Endothelial cell (in vitro differentiated cells): ENCODE measurements around the gene STRC. TPM values are rescaled to one million over a fixed set of nuclear protein-coding genes. Genes with fewer than 3 reads are reported as not detected.
"Not testable (repeated sequence)": the region's sequence is repeated elsewhere in the genome, so short reads cannot be mapped to it uniquely, and the experiment has no call there.

Experiments
- DNase-seq: peaks from one replicate; pipeline ENCODE4 v3.0.0; 2021; ENCODE audit warnings: low spot score
- H3K27ac Mint-ChIP-seq: one replicate; pipeline ENCODE4 v1.8.0; 2021; ENCODE audit warnings: mixed read lengths, inconsistent platforms; ENCODE audit not compliant: unreplicated experiment
- H3K27me3 Mint-ChIP-seq: one replicate; pipeline ENCODE4 v1.8.0; 2021; ENCODE audit warnings: mild to moderate bottlenecking, moderate library complexity, mixed read lengths, inconsistent platforms; ENCODE audit not compliant: unreplicated experiment
- H3K36me3 Mint-ChIP-seq: one replicate; pipeline ENCODE4 v1.8.0; 2021; ENCODE audit warnings: mild to moderate bottlenecking, low read depth, mixed read lengths, inconsistent platforms; ENCODE audit not compliant: unreplicated experiment
- H3K4me1 Mint-ChIP-seq: one replicate; pipeline ENCODE4 v1.8.0; 2021; ENCODE audit warnings: mild to moderate bottlenecking, mixed read lengths, inconsistent platforms; ENCODE audit not compliant: unreplicated experiment
- H3K4me3 Mint-ChIP-seq: one replicate; pipeline ENCODE4 v1.8.0; 2021; ENCODE audit warnings: mild to moderate bottlenecking, mixed read lengths, inconsistent platforms; ENCODE audit not compliant: unreplicated experiment
- H3K9me3 Mint-ChIP-seq: one replicate; pipeline ENCODE4 v1.8.0; 2021; ENCODE audit warnings: mixed read lengths, inconsistent platforms; ENCODE audit not compliant: unreplicated experiment
- CTCF ChIP-seq: fragments of 200-600 bp; sonication (generic); IDR thresholded peaks from one replicate; pipeline ENCODE4 v1.5.0; 2021; ENCODE audit warnings: antibody characterized with exemption; ENCODE audit not compliant: unreplicated experiment
- total RNA-seq: library from RNA; stranded (reverse); fragmentation: NEBNext Ultra II Directional; extraction: Animal tissue kit (Norgen Biotek cat#: 25700); gene quantifications from one replicate; pipeline ENCODE4 v1.2.1, GENCODE V29; 2021; ENCODE audit not compliant: unreplicated experiment

Gene STRC
- total RNA-seq, 1 donor from 2014 or later, result 1.2 TPM

- Mint-ChIP-seq H3K4me3 (no peak overlapping the region), H3K36me3 (no peaks in the 10 kb centered on the region)
These were observed 6.5 kb upstream of the STRC start for GRCh38 chr15:43625106-43625505.

GRCh38 chr15:43622068-43622799 is 3.6 kb upstream of the STRC start:
- H3K9me3 Mint-ChIP-seq, H3K4me3 Mint-ChIP-seq, H3K27ac Mint-ChIP-seq, DNase-seq, H3K36me3 Mint-ChIP-seq, H3K27me3 Mint-ChIP-seq, H3K4me1 Mint-ChIP-seq: not testable (repeated sequence)

More at GRCh38 chr15:43625106-43625505, 6.5 kb upstream of the STRC start:
- H3K27ac Mint-ChIP-seq, result no peak overlapping the region
- no peaks in the 10 kb centered on the region for H3K4me1 Mint-ChIP-seq
- no peak for DNase-seq
- no peaks in the 10 kb centered on the region for H3K9me3 Mint-ChIP-seq
- TF ChIP-seq CTCF, result no peak
- peaks cover 2% of the 10 kb centered on the region for H3K27me3 Mint-ChIP-seq

- H3K27ac Mint-ChIP-seq, DNase-seq, H3K9me3 Mint-ChIP-seq, H3K36me3 Mint-ChIP-seq, H3K27me3 Mint-ChIP-seq, H3K4me1 Mint-ChIP-seq, H3K4me3 Mint-ChIP-seq: not testable (repeated sequence)
These were observed 850 bp downstream of the STRC start for GRCh38 chr15:43617750-43618149.

GRCh38 chr15:43602233-43602632 is 16.4 kb downstream of the STRC start:
- DNase-seq, H3K27ac Mint-ChIP-seq, H3K4me3 Mint-ChIP-seq, H3K36me3 Mint-ChIP-seq, H3K27me3 Mint-ChIP-seq, H3K9me3 Mint-ChIP-seq, H3K4me1 Mint-ChIP-seq: not testable (repeated sequence)

GRCh38 chr15:43600200-43600599 is 18.4 kb downstream of the STRC start:
- not testable (repeated sequence) for H3K27ac Mint-ChIP-seq, H3K4me1 Mint-ChIP-seq, DNase-seq, H3K36me3 Mint-ChIP-seq, H3K4me3 Mint-ChIP-seq, H3K27me3 Mint-ChIP-seq, H3K9me3 Mint-ChIP-seq

GRCh38 chr15:43599131-43599530 is 19.5 kb downstream of the STRC start:
- not testable (repeated sequence) for H3K4me3 Mint-ChIP-seq, DNase-seq, H3K36me3 Mint-ChIP-seq, H3K4me1 Mint-ChIP-seq, H3K27me3 Mint-ChIP-seq, H3K27ac Mint-ChIP-seq, H3K9me3 Mint-ChIP-seq

GRCh38 chr15:43593328-43594190 is 25.0 kb downstream of the STRC start, which contains the start of gene CKMT1B:
Gene CKMT1B (plus strand): TSS chr15:43594027. CDS start chr15:43594219, 192 bp downstream.
- DNase-seq, H3K4me1 Mint-ChIP-seq, H3K9me3 Mint-ChIP-seq, H3K4me3 Mint-ChIP-seq, H3K27ac Mint-ChIP-seq, H3K36me3 Mint-ChIP-seq, H3K27me3 Mint-ChIP-seq: not testable (repeated sequence)

- not testable (repeated sequence) for H3K27me3 Mint-ChIP-seq, H3K4me1 Mint-ChIP-seq, H3K27ac Mint-ChIP-seq, H3K9me3 Mint-ChIP-seq, DNase-seq, H3K36me3 Mint-ChIP-seq, H3K4me3 Mint-ChIP-seq
These were observed 25.8 kb downstream of the STRC start for GRCh38 chr15:43592841-43593240.

GRCh38 chr15:43589778-43590466 is 28.7 kb downstream of the STRC start, which contains the start of gene PPIP5K1:
Gene PPIP5K1 (minus strand): TSS chr15:43590208. CDS start chr15:43584504, 5,704 bp downstream.
- not testable (repeated sequence) for H3K9me3 Mint-ChIP-seq

GRCh38 chr15:43574607-43575006 is 44.0 kb downstream of the STRC start:
- H3K4me1 Mint-ChIP-seq, DNase-seq, H3K9me3 Mint-ChIP-seq, H3K4me3 Mint-ChIP-seq, H3K27me3 Mint-ChIP-seq, H3K27ac Mint-ChIP-seq, H3K36me3 Mint-ChIP-seq: not testable (repeated sequence)

More at GRCh38 chr15:43589778-43590466, 28.7 kb downstream of the STRC start, which contains the start of gene PPIP5K1:
- DNase-seq, H3K27ac Mint-ChIP-seq, H3K4me3 Mint-ChIP-seq, H3K27me3 Mint-ChIP-seq, H3K4me1 Mint-ChIP-seq, H3K36me3 Mint-ChIP-seq: not testable (repeated sequence)
